ENCODE measurements around the gene MAP3K8. TPM values are rescaled to one million over a fixed set of nuclear protein-coding genes. Genes with fewer than 3 reads are reported as not detected.

The MAP3K8 gene
- polyA plus RNA-seq (ENCODE audit: insufficient read length in 4 of 4), result 10 to 100 TPM in 1 of 4 donors, 1 to 10 TPM in 3; 6.1 to 11.6 (median 6.9) TPM

GRCh38 chr10:30433730-30434272, at the start of gene MAP3K8:
MAP3K8 (plus strand) TSS chr10:30434184; CDS start chr10:30438939, 4,755 bp downstream.
- DNase-seq (ENCODE audit: low read depth in 4 of 4, low spot score in 2 of 4), result peak in 2 of 4 donors; percentile 63 to 79

- no peak for DNase-seq (ENCODE audit: low read depth in 4 of 4, low spot score in 2 of 4)
Observed at GRCh38 chr10:30384701-30385201, 49.2 kb upstream of the MAP3K8 start.

GRCh38 chr10:30386801-30387588, 47.0 kb upstream of the MAP3K8 start:
- DNase-seq (ENCODE audit: low read depth in 4 of 4, low spot score in 2 of 4), result no peak

GRCh38 chr10:30387646-30388243, 46.2 kb upstream of the MAP3K8 start:
- no peak for DNase-seq (ENCODE audit: low read depth in 4 of 4, low spot score in 2 of 4)

GRCh38 chr10:30389543-30389942, 44.4 kb upstream of the MAP3K8 start:
- no peak for DNase-seq (ENCODE audit: low read depth in 4 of 4, low spot score in 2 of 4)

- no peak for DNase-seq (ENCODE audit: low read depth in 4 of 4, low spot score in 2 of 4)
Observed at GRCh38 chr10:30390207-30390606, 43.8 kb upstream of the MAP3K8 start.

- no peak for DNase-seq (ENCODE audit: low read depth in 4 of 4, low spot score in 2 of 4)
Observed at GRCh38 chr10:30391266-30391665, 42.7 kb upstream of the MAP3K8 start.

GRCh38 chr10:30392564-30392990, 41.4 kb upstream of the MAP3K8 start:
- DNase-seq (ENCODE audit: low read depth in 4 of 4, low spot score in 2 of 4), result peak in 1 of 4 donors; percentile 63

GRCh38 chr10:30396293-30396692, 37.7 kb upstream of the MAP3K8 start:
- DNase-seq (ENCODE audit: low read depth in 4 of 4, low spot score in 2 of 4), result no peak

- no peak for DNase-seq (ENCODE audit: low read depth in 4 of 4, low spot score in 2 of 4)
Observed at GRCh38 chr10:30396698-30397097, 37.3 kb upstream of the MAP3K8 start.

- DNase-seq (ENCODE audit: low read depth in 4 of 4, low spot score in 2 of 4), result no peak
Observed at GRCh38 chr10:30398193-30398592, 35.8 kb upstream of the MAP3K8 start.

- no peak for DNase-seq (ENCODE audit: low read depth in 4 of 4, low spot score in 2 of 4)
Observed at GRCh38 chr10:30398788-30399187, 35.2 kb upstream of the MAP3K8 start.

- no peak for DNase-seq (ENCODE audit: low read depth in 4 of 4, low spot score in 2 of 4)
Observed at GRCh38 chr10:30403494-30403893, 30.5 kb upstream of the MAP3K8 start.

- DNase-seq (ENCODE audit: low read depth in 4 of 4, low spot score in 2 of 4), result no peak
Observed at GRCh38 chr10:30404540-30404939, 29.4 kb upstream of the MAP3K8 start.

GRCh38 chr10:30411263-30411662, 22.7 kb upstream of the MAP3K8 start:
- DNase-seq (ENCODE audit: low read depth in 4 of 4, low spot score in 2 of 4), result no peak

- DNase-seq (ENCODE audit: low read depth in 4 of 4, low spot score in 2 of 4), result no peak
Observed at GRCh38 chr10:30412901-30413300, 21.1 kb upstream of the MAP3K8 start.

- no peak for DNase-seq (ENCODE audit: low read depth in 4 of 4, low spot score in 2 of 4)
Observed at GRCh38 chr10:30413996-30414576, 19.9 kb upstream of the MAP3K8 start.

GRCh38 chr10:30415593-30415992, 18.4 kb upstream of the MAP3K8 start:
- DNase-seq (ENCODE audit: low read depth in 4 of 4, low spot score in 2 of 4), result no peak

GRCh38 chr10:30417301-30417700, 16.7 kb upstream of the MAP3K8 start:
- DNase-seq (ENCODE audit: low read depth in 4 of 4, low spot score in 2 of 4), result no peak

- no peak for DNase-seq (ENCODE audit: low read depth in 4 of 4, low spot score in 2 of 4)
Observed at GRCh38 chr10:30420266-30420665, 13.7 kb upstream of the MAP3K8 start.

GRCh38 chr10:30420766-30421165, 13.2 kb upstream of the MAP3K8 start:
- no peak for DNase-seq (ENCODE audit: low read depth in 4 of 4, low spot score in 2 of 4)
